Suprapubic skin (tissue), 4 donors: ENCODE data around the gene POLE. TPM values are rescaled to one million over a fixed set of nuclear protein-coding genes. Genes with fewer than 3 reads are reported as not detected.

Experiments used
- DNase-seq, 2 donors: peaks; one replicate each; pipeline ENCODE4 v3.0.0-alpha.2; 2019; ENCODE audit warnings: low spot score in 2 of 2
- H3K27ac ChIP-seq: fragments of 200-600 bp; sonication (generic); one replicate; pipeline ENCODE4 v1.5.1; 2019
- H3K27me3 ChIP-seq: fragments of 200-600 bp; sonication (generic); one replicate; pipeline ENCODE4 v1.5.1; 2019
- H3K36me3 ChIP-seq: fragments of 200-600 bp; sonication (generic); one replicate; pipeline ENCODE4 v1.5.1; 2019
- H3K4me1 ChIP-seq: fragments of 200-600 bp; sonication (generic); one replicate; pipeline ENCODE4 v1.5.1; 2019
- H3K4me3 ChIP-seq: fragments of 200-600 bp; sonication (generic); one replicate; pipeline ENCODE4 v1.5.1; 2019; ENCODE audit warnings: mild to moderate bottlenecking
- H3K9me3 ChIP-seq: fragments of 200-600 bp; sonication (generic); one replicate; pipeline ENCODE4 v1.5.1; 2019
- EP300 ChIP-seq: sonication (generic); formaldehyde crosslinking; IDR thresholded peaks from one replicate; pipeline ENCODE4 v1.6.1; 2017; ENCODE audit warnings: antibody characterized with exemption
- POLR2A ChIP-seq, 2 donors: fragments of 450-650 bp; IDR thresholded peaks; one replicate each; pipeline ENCODE4 v1.6.1; 2017; ENCODE audit warnings: antibody characterized with exemption in 2 of 2, mild to moderate bottlenecking in 2 of 2, moderate library complexity in 2 of 2
- POLR2AphosphoS5 ChIP-seq, 3 donors: sonication (generic); formaldehyde crosslinking; IDR thresholded peaks; one replicate each; pipeline ENCODE4 v1.6.1; 2017; ENCODE audit warnings: antibody characterized with exemption in 3 of 3
- WGBS: methylation state at CpG from one replicate; pipeline ENCODE4 v1.1.5; 2018; 5-methylcytosine and 5-hydroxymethylcytosine counted together
- total RNA-seq, 4 donors: library from RNA; depleted of rRNA; stranded (reverse); fragments of >200 nt; gene quantifications; one replicate each; pipeline ENCODE4 v1.1.0, GENCODE V29; 2016
- TF ChIP-seq, protein P1 (sequence below), 2 donors: fragments of 200-600 bp in 1 of 2; fragments of 450-650 bp in 1 of 2; sonication (generic) in 1 of 2; IDR thresholded peaks; one replicate each; pipeline ENCODE4 v1.5.1; 2016 to 2019; ENCODE audit warnings: antibody characterized with exemption in 2 of 2, mild to moderate bottlenecking in 1 of 2, moderate library complexity in 1 of 2

The POLE gene
- total RNA-seq, 4 donors from 2014 or later, result 34.1 to 130 (median 43.3) TPM

DNA sequence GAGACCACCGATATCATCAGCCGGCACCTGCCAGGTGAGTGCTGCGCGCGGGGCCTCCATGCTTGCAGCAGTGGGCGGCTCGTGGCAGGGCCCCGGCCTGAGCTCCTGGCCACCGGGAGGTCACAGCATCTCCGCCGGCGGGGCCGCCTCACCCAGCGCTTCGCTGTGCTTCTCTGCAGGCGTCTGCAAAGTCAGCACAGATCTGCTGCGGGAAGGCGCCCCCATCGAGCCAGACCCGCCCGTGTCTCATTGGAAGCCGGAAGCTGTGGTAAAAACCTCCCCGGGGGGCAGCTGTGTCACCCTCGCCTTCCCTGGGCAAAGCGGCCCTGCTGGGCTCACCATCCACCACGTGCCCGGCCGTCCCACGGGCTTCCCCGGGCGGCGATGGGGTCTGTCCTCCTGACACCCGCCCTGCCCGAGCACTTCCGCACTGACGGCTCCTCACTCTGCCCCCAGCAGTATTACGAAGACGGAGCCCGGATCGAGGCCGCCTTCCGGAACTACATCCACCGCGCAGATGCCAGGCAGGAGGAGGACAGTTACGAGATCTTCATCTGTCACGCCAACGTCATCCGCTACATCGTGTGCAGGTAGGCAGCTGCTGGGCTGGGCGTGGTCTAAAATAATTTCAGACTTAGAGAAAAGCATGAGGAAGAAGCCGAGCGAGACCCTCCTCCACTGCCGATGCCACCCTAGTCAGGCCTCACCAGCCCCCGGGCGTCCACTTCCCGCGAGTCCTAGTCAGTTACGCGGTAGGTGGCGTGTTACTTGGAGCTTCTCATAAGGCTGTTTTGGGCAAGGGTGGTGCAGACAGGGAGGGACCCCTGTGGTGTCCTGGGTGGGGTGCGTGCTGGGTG is 30.6 kb upstream of the POLE start:
- 96% methylated on average over 39 of the region's 61 CpGs for WGBS
- no peak for DNase-seq
- Histone ChIP-seq H3K4me1 (peaks cover 5% of the 10 kb centered on the region), H3K27ac (no peak overlapping the region), H3K9me3 (no peaks in the 10 kb centered on the region), H3K27me3 (no peaks in the 10 kb centered on the region), H3K4me3 (no peak overlapping the region), H3K36me3 (peaks cover 80% of the 10 kb centered on the region)
- TF ChIP-seq POLR2A (IDR thresholded peaks at IDR 0.05) (no peak), EP300 (no peak), POLR2AphosphoS5 (IDR thresholded peaks at IDR 0.05) (no peak)
- TF ChIP-seq, protein P1, sequence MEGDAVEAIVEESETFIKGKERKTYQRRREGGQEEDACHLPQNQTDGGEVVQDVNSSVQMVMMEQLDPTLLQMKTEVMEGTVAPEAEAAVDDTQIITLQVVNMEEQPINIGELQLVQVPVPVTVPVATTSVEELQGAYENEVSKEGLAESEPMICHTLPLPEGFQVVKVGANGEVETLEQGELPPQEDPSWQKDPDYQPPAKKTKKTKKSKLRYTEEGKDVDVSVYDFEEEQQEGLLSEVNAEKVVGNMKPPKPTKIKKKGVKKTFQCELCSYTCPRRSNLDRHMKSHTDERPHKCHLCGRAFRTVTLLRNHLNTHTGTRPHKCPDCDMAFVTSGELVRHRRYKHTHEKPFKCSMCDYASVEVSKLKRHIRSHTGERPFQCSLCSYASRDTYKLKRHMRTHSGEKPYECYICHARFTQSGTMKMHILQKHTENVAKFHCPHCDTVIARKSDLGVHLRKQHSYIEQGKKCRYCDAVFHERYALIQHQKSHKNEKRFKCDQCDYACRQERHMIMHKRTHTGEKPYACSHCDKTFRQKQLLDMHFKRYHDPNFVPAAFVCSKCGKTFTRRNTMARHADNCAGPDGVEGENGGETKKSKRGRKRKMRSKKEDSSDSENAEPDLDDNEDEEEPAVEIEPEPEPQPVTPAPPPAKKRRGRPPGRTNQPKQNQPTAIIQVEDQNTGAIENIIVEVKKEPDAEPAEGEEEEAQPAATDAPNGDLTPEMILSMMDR (IDR thresholded peaks at IDR 0.05), result no peak

DNA sequence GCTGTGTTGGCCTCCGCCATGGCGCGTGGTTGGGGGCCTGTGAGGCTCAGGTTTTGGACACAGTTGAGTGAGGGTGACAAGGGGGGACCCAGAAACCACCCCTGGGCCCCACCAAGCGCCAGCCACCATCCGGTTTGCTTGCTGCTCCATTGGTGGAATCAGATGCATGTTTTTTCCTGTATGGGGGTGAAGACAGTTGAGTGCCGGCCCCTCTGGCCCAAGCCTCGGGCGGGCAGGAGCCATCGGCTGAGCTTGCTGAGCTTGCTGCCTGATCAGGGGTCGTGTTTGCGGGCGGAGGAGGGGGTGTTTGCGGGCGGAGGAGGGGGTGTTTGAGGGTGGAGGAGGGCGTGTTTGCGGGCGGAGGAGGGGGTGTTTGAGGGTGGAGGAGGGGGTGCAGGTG is 29.9 kb upstream of the POLE start:
- peaks cover 11% of the 10 kb centered on the region for H3K4me1 ChIP-seq
- WGBS, result 84% methylated on average over 17 of the region's 17 CpGs
- no peak for DNase-seq
- no peaks in the 10 kb centered on the region for H3K27me3 ChIP-seq
- no peaks in the 10 kb centered on the region for H3K9me3 ChIP-seq
- peaks cover 74% of the 10 kb centered on the region for H3K36me3 ChIP-seq
- no peak overlapping the region for H3K27ac ChIP-seq
- TF ChIP-seq, protein P1 (IDR thresholded peaks at IDR 0.05), result no peak
- TF ChIP-seq EP300 (no peak), POLR2A (IDR thresholded peaks at IDR 0.05) (no peak), POLR2AphosphoS5 (IDR thresholded peaks at IDR 0.05) (no peak)
- H3K4me3 ChIP-seq, result no peak overlapping the region

DNA sequence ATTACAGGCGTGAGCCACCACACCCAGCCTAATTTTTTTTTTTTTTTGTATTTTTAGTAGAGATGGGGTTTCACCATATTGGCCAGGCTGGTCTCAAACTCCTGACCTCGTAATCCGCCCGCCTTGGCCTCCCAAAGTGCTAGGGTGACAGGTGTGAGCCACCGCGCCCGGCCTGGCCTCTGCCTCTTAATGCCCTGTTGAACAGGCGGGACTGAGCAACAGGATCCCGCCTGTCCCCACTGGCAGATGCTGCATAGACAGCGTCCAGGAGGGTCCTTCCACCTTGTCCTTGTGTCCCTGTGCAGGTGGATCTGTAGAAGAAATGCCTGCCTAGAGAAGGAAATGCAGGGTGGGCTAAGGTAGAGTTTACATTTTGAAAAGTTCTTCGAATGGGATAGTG is 29.2 kb upstream of the POLE start:
- Histone ChIP-seq H3K4me3 (no peak overlapping the region), H3K4me1 (peaks cover 18% of the 10 kb centered on the region), H3K27me3 (no peaks in the 10 kb centered on the region), H3K36me3 (peaks cover 67% of the 10 kb centered on the region), H3K9me3 (no peaks in the 10 kb centered on the region), H3K27ac (no peak overlapping the region)
- TF ChIP-seq, protein P1 (IDR thresholded peaks at IDR 0.05), result no peak
- TF ChIP-seq POLR2AphosphoS5 (IDR thresholded peaks at IDR 0.05) (no peak), POLR2A (IDR thresholded peaks at IDR 0.05) (no peak), EP300 (no peak)
- WGBS, result 79% methylated on average over 11 of the region's 11 CpGs
- DNase-seq, result no peak

DNA sequence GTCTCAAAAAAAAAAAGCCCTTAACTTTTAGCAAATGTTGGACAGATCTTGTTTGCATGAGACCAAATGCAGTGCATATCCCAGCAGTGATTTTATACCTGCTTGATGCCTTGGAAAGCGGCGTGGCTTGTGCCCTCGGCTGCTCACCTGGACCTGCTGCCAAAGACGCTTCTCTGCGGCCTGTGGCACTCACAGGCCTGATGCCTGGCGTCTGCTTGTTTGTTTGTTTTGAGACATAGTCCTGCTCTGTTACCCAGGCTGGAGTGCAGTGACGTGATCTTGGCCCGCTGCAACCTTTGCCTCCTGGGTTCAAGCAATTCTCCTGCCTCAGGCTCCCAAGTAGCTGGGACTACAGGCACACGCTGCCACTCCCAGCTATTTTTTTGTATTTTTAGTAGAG is 28.7 kb upstream of the POLE start:
- WGBS, result 70% methylated on average over 9 of the region's 9 CpGs
- peaks cover 62% of the 10 kb centered on the region for H3K36me3 ChIP-seq

DNA sequence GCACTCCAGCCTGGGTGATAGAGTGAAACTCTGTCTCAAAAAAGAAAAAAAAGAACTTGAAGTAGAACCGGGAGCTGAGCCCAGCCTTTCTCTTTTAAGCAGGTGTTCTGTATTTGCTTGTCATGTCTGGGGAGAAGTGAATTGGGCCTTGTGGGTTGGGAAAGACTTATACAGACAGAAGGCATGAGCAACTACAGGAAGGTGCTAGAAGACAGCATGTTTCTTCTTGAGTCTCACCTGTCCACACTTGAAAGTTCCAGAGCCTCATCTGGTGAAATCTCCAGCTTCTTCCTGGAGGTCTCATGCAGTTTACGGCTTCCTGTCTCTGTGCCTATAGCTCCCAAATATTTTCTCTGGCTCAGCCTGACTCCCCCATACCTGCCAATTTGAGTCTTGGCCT is 26.0 kb upstream of the POLE start:
- WGBS, result 77% methylated on average over 2 of the region's 2 CpGs
- no peaks in the 10 kb centered on the region for H3K27me3 ChIP-seq
- H3K9me3 ChIP-seq, result no peaks in the 10 kb centered on the region
- H3K4me3 ChIP-seq, result no peak overlapping the region
- no peak overlapping the region for H3K27ac ChIP-seq
- TF ChIP-seq, protein P1 (IDR thresholded peaks at IDR 0.05), result no peak
- no peak for TF ChIP-seq EP300
- no peak for TF ChIP-seq POLR2AphosphoS5 (IDR thresholded peaks at IDR 0.05)
- no peak for TF ChIP-seq POLR2A (IDR thresholded peaks at IDR 0.05)
- peaks cover 37% of the 10 kb centered on the region for H3K36me3 ChIP-seq
- no peak for DNase-seq
- H3K4me1 ChIP-seq, result peaks cover 33% of the 10 kb centered on the region

More for the DNA sequence above, 28.7 kb upstream of the POLE start:
- Histone ChIP-seq H3K9me3 (no peaks in the 10 kb centered on the region), H3K4me1 (peaks cover 21% of the 10 kb centered on the region), H3K27ac (no peak overlapping the region), H3K27me3 (no peaks in the 10 kb centered on the region), H3K4me3 (no peak overlapping the region)
- no peak for DNase-seq
- TF ChIP-seq, protein P1 (IDR thresholded peaks at IDR 0.05), result no peak
- TF ChIP-seq EP300 (no peak), POLR2AphosphoS5 (IDR thresholded peaks at IDR 0.05) (no peak), POLR2A (IDR thresholded peaks at IDR 0.05) (no peak)
